Cardiac muscle cell (in vitro differentiated cells and primary cell): ENCODE results near the gene ADAMTSL5. TPM values are rescaled to one million over a fixed set of nuclear protein-coding genes. Genes with fewer than 3 reads are reported as not detected.
A peak's percentile ranks its signal among the peaks of the same experiment; 100 is the strongest.

Source experiments
- DNase-seq, 2 donors: peaks; one replicate each; pipeline versions ENCODE4 v3.0.0 to v3.0.0-alpha.2; 2010 to 2017; ENCODE audit warnings: low read depth in 1 of 2, low spot score in 1 of 2
- H3K27ac ChIP-seq: fragments of 200-600 bp; sonication (generic); 2 replicates; pipeline ENCODE4 v1.5.1; 2016
- H3K27me3 ChIP-seq: fragments of 200-600 bp; sonication (generic); 2 replicates; pipeline ENCODE4 v1.6.0; 2016; ENCODE audit warnings: control low read depth
- H3K36me3 ChIP-seq: fragments of 200-600 bp; sonication (generic); 2 replicates; pipeline ENCODE4 v1.5.1; 2016; ENCODE audit warnings: control low read depth
- H3K4me1 ChIP-seq: fragments of 200-600 bp; sonication (generic); 2 replicates; pipeline ENCODE4 v1.8.1; 2017; ENCODE audit warnings: low read depth, mild to moderate bottlenecking, mixed run types
- H3K4me3 ChIP-seq: fragments of 200-600 bp; sonication (generic); 2 replicates; pipeline ENCODE4 v1.5.1; 2016; ENCODE audit warnings: mild to moderate bottlenecking
- H3K9me3 ChIP-seq: fragments of 200-600 bp; sonication (generic); 2 replicates; pipeline ENCODE4 v1.5.1; 2017; ENCODE audit warnings: low read depth, mild to moderate bottlenecking, control low read depth
- polyA plus RNA-seq: library from polyadenylated mRNA; unstranded; fragments of >200 nt; fragmentation: Nextera tagmentation; extraction: Ambion mirVana; gene quantifications from 2 replicates; pipeline ENCODE4 v1.2.1, GENCODE V29; 2016
- total RNA-seq: library from RNA; depleted of rRNA; stranded (reverse); fragments of >200 nt; gene quantifications from 2 replicates; pipeline ENCODE4 v1.2.3, GENCODE V29; 2016
- TF ChIP-seq, protein P1 (sequence below): IDR thresholded peaks from 2 replicates; pipeline ENCODE4 v1.5.1; 2012; ENCODE audit warnings: low read depth, mild to moderate bottlenecking, low read length

Gene ADAMTSL5
- total and polyA plus RNA-seq, 2 experiments from 2014 or later = 3.9 to 8.6 TPM

DNA sequence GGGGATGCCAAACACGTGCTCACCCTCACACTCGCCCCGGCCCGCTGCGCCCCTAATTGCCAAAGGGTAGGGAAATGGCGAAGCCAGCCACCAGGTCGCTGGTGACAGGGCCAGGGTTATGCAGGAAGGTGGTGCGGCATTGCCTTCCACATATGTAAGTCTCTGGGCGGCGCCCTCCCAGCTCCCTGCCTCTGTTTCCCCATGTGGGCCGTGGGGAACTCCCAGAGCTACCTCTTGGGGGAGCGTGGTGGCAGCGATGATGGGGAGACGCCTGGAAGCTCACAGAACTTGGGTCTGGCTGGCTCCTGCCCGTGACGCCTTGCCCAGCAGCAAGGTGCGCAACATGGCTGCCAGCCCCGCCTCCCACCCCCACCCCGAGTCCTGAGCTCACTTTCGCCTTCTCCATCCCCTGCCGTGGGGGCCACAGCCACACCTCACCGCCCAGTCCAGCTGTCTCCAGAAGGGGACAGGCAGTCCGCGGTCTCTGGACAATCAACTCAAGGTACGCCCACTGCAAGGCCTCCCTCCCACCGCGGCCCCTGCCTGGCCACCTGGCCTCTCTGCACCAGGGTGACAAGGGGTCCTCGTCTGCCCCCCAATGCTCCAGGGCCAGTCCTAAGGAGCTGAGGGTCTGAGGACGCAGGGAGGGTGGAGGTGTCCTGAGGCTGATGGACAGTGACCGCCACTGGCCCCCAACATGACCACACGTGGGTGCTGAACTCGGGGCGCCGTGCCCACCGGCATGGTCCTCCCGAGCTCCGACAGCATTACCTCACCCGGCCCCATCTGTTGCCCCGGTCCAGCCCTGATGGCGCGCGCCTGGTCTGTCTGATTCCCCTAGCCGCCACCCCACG lies 40.4 kb downstream of the ADAMTSL5 start:
- no peak overlapping the region for H3K27ac ChIP-seq
- peaks cover 12% of the 10 kb centered on the region for H3K4me1 ChIP-seq
- no peak for DNase-seq
- no peak overlapping the region for H3K4me3 ChIP-seq
- TF ChIP-seq, protein P1, sequence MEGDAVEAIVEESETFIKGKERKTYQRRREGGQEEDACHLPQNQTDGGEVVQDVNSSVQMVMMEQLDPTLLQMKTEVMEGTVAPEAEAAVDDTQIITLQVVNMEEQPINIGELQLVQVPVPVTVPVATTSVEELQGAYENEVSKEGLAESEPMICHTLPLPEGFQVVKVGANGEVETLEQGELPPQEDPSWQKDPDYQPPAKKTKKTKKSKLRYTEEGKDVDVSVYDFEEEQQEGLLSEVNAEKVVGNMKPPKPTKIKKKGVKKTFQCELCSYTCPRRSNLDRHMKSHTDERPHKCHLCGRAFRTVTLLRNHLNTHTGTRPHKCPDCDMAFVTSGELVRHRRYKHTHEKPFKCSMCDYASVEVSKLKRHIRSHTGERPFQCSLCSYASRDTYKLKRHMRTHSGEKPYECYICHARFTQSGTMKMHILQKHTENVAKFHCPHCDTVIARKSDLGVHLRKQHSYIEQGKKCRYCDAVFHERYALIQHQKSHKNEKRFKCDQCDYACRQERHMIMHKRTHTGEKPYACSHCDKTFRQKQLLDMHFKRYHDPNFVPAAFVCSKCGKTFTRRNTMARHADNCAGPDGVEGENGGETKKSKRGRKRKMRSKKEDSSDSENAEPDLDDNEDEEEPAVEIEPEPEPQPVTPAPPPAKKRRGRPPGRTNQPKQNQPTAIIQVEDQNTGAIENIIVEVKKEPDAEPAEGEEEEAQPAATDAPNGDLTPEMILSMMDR = no peak
- H3K9me3 ChIP-seq = no peaks in the 10 kb centered on the region
- H3K27me3 ChIP-seq = peaks cover 63% of the 10 kb centered on the region
- no peaks in the 10 kb centered on the region for H3K36me3 ChIP-seq

- H3K27ac ChIP-seq = no peak overlapping the region
- TF ChIP-seq, protein P1 = no peak
- DNase-seq = no peak
- no peaks in the 10 kb centered on the region for H3K9me3 ChIP-seq
- no peaks in the 10 kb centered on the region for H3K36me3 ChIP-seq
- no peak overlapping the region for H3K4me3 ChIP-seq
- H3K4me1 ChIP-seq = peaks cover 12% of the 10 kb centered on the region
- peaks cover 72% of the 10 kb centered on the region for H3K27me3 ChIP-seq
Observed at GRCh38 chr19:1471515-1472160, 41.2 kb downstream of the ADAMTSL5 start.

DNA sequence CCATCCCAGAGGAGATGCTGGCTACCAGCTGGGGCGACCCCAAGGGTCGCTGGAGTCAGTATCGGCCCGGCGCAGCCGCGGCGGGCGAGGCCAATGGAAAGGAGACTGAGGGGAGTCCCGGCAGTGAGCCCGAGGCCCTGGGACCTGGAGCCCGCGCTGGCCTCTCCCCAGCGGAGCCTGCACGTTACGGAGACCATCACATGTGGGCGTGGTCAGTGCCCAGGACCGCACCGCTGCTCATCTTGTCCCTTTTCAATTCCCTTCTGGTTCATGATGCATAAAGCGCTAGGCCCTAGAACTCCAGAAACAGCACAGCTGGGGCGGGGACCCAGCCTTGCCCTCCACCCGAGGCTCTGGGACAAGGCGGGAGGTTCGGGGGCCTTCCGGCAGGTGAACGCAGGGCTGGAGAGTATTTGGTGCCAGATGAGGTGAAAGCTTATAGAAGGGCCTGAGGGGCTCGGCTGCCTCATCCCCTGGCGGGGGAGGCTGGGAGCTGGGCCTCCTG lies 41.8 kb downstream of the ADAMTSL5 start:
- no peaks in the 10 kb centered on the region for H3K9me3 ChIP-seq
- TF ChIP-seq, protein P1 = peak; percentile 28
- H3K4me1 ChIP-seq = peaks cover 12% of the 10 kb centered on the region
- H3K36me3 ChIP-seq = no peaks in the 10 kb centered on the region
- H3K27ac ChIP-seq = no peak overlapping the region
- peak in 1 of 2 donors; percentile 44 for DNase-seq
- peaks cover 77% of the 10 kb centered on the region for H3K27me3 ChIP-seq
- H3K4me3 ChIP-seq = peak overlapping the region; percentile 31

DNA sequence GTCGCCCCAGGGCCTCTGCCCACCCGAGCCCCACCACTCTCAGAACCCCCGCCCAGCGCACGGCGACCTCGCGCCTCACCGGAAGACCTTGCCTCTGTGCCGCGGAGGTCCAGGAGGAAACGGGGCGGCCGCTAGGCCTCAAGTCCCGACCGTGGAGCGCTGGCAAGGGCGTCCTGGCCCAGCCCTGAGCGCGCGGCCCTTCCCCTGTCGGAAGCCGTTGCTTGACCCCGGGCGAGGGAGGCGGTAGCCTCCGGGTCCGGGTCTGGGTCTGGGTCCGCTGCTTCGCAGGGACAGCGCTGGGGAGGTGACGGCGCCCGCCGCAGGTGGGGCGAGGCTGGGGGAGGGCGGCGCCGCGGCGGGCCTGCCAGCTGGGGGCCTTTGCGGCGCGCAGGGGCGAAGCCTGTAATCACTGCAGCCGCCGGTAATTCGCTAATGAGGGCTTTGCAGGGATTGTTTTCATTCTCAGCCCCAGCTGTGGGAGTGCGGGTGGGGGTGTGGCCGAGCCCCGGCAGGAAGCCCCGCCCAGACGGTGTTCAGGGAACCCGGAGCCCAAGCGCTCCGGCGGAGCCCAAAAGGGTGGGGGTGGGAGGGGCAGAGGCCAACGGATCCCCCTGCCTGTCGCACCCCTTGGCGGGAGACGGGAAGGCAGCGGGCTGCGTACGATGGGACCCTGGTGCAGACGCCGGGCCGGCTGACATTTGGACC lies 42.4 kb downstream of the ADAMTSL5 start:
- peaks cover 12% of the 10 kb centered on the region for H3K4me1 ChIP-seq
- TF ChIP-seq, protein P1 = no peak
- H3K9me3 ChIP-seq = no peaks in the 10 kb centered on the region
- no peak overlapping the region for H3K27ac ChIP-seq
- H3K36me3 ChIP-seq = no peaks in the 10 kb centered on the region
- peak overlapping the region; percentile 31 for H3K4me3 ChIP-seq
- H3K27me3 ChIP-seq = peaks cover 83% of the 10 kb centered on the region
- peak in 1 of 2 donors; percentile 48 for DNase-seq

GRCh38 chr19:1470055-1470304 lies 42.8 kb downstream of the ADAMTSL5 start:
- no peaks in the 10 kb centered on the region for H3K9me3 ChIP-seq
- H3K36me3 ChIP-seq = no peaks in the 10 kb centered on the region
- TF ChIP-seq, protein P1 = no peak
- peaks cover 88% of the 10 kb centered on the region for H3K27me3 ChIP-seq
- H3K4me1 ChIP-seq = peaks cover 12% of the 10 kb centered on the region
- no peak for DNase-seq
- peak overlapping the region; percentile 31 for H3K4me3 ChIP-seq
- no peak overlapping the region for H3K27ac ChIP-seq
